Measurements from ENCODE around the gene PKMYT1.

The PKMYT1 gene

GRCh38 chr16:3012246-3012645, 32.0 kb upstream of the PKMYT1 start:
- no peaks in the 10 kb centered on the region for H3K36me3 Mint-ChIP-seq
- H3K27ac Mint-ChIP-seq, result no peak overlapping the region
- H3K9me3 Mint-ChIP-seq, result no peaks in the 10 kb centered on the region
- ATAC-seq (ENCODE audit: low read depth), result no peak
- DNase-seq (ENCODE audit: low spot score in 2 of 2), result no peak
- peaks cover 14% of the 10 kb centered on the region for H3K4me1 Mint-ChIP-seq
- H3K4me3 Mint-ChIP-seq, result no peak overlapping the region
- peaks cover 10% of the 10 kb centered on the region for H3K27me3 Mint-ChIP-seq

- H3K36me3 Mint-ChIP-seq, result no peaks in the 10 kb centered on the region
- H3K9me3 Mint-ChIP-seq, result no peaks in the 10 kb centered on the region
- no peak for ATAC-seq (ENCODE audit: low read depth)
- H3K4me1 Mint-ChIP-seq, result peaks cover 19% of the 10 kb centered on the region
- no peak for DNase-seq (ENCODE audit: low spot score in 2 of 2)
- H3K4me3 Mint-ChIP-seq, result no peak overlapping the region
- no peak overlapping the region for H3K27ac Mint-ChIP-seq
- H3K27me3 Mint-ChIP-seq, result peaks cover 14% of the 10 kb centered on the region
Observed at GRCh38 chr16:3010510-3010909, 30.3 kb upstream of the PKMYT1 start.

- Mint-ChIP-seq H3K27me3 (peaks cover 17% of the 10 kb centered on the region), H3K36me3 (no peaks in the 10 kb centered on the region), H3K27ac (no peak overlapping the region), H3K4me1 (peaks cover 21% of the 10 kb centered on the region), H3K4me3 (no peak overlapping the region), H3K9me3 (no peaks in the 10 kb centered on the region)
- DNase-seq (ENCODE audit: low spot score in 2 of 2) (no peak), ATAC-seq (ENCODE audit: low read depth) (no peak)
Observed at GRCh38 chr16:3009568-3010390, 29.5 kb upstream of the PKMYT1 start.

GRCh38 chr16:3008690-3009037, 28.4 kb upstream of the PKMYT1 start:
- Mint-ChIP-seq H3K27me3 (peaks cover 15% of the 10 kb centered on the region), H3K27ac (no peak overlapping the region), H3K36me3 (no peaks in the 10 kb centered on the region), H3K4me3 (no peak overlapping the region), H3K9me3 (no peaks in the 10 kb centered on the region), H3K4me1 (peaks cover 23% of the 10 kb centered on the region)
- DNase-seq (ENCODE audit: low spot score in 2 of 2) (no peak), ATAC-seq (ENCODE audit: low read depth) (no peak)

- Mint-ChIP-seq H3K4me1 (peaks cover 23% of the 10 kb centered on the region), H3K27me3 (peaks cover 15% of the 10 kb centered on the region), H3K4me3 (peak overlapping the region; percentile 36), H3K9me3 (no peaks in the 10 kb centered on the region), H3K36me3 (no peaks in the 10 kb centered on the region), H3K27ac (no peak overlapping the region)
- no peak for DNase-seq (ENCODE audit: low spot score in 2 of 2)
- no peak for ATAC-seq (ENCODE audit: low read depth)
Observed at GRCh38 chr16:3007957-3008689, 27.9 kb upstream of the PKMYT1 start.

- Mint-ChIP-seq H3K4me1 (peaks cover 20% of the 10 kb centered on the region), H3K36me3 (no peaks in the 10 kb centered on the region), H3K4me3 (no peak overlapping the region), H3K27me3 (peaks cover 11% of the 10 kb centered on the region), H3K27ac (no peak overlapping the region), H3K9me3 (no peaks in the 10 kb centered on the region)
- no peak for ATAC-seq (ENCODE audit: low read depth)
- DNase-seq (ENCODE audit: low spot score in 2 of 2), result no peak
Observed at GRCh38 chr16:3007059-3007956, 27.1 kb upstream of the PKMYT1 start.

GRCh38 chr16:3004781-3005284, 24.6 kb upstream of the PKMYT1 start:
- DNase-seq (ENCODE audit: low spot score in 2 of 2), result no peak
- Mint-ChIP-seq H3K4me1 (peaks cover 19% of the 10 kb centered on the region), H3K9me3 (no peaks in the 10 kb centered on the region), H3K4me3 (peak overlapping the region; percentile 77), H3K27ac (no peak overlapping the region), H3K36me3 (no peaks in the 10 kb centered on the region), H3K27me3 (peaks cover 20% of the 10 kb centered on the region)
- ATAC-seq (ENCODE audit: low read depth), result no peak

- no peaks in the 10 kb centered on the region for H3K9me3 Mint-ChIP-seq
- H3K4me3 Mint-ChIP-seq, result no peak overlapping the region
- ATAC-seq (ENCODE audit: low read depth), result no peak
Observed at GRCh38 chr16:3004319-3004718, 24.1 kb upstream of the PKMYT1 start.

GRCh38 chr16:3003582-3004270, 23.5 kb upstream of the PKMYT1 start:
- H3K36me3 Mint-ChIP-seq, result no peaks in the 10 kb centered on the region
- H3K9me3 Mint-ChIP-seq, result no peaks in the 10 kb centered on the region
- DNase-seq (ENCODE audit: low spot score in 2 of 2) (peak; percentile 86 to 91), ATAC-seq (ENCODE audit: low read depth) (peak; percentile 96)
- peak overlapping the region; percentile 62 for H3K4me3 Mint-ChIP-seq
- no peak overlapping the region for H3K27ac Mint-ChIP-seq
- H3K27me3 Mint-ChIP-seq, result peaks cover 21% of the 10 kb centered on the region
- H3K4me1 Mint-ChIP-seq, result peaks cover 19% of the 10 kb centered on the region

More at GRCh38 chr16:3004319-3004718, 24.1 kb upstream of the PKMYT1 start:
- H3K36me3 Mint-ChIP-seq, result no peaks in the 10 kb centered on the region
- no peak for DNase-seq (ENCODE audit: low spot score in 2 of 2)
- H3K27ac Mint-ChIP-seq, result no peak overlapping the region
- peaks cover 21% of the 10 kb centered on the region for H3K27me3 Mint-ChIP-seq
- peaks cover 19% of the 10 kb centered on the region for H3K4me1 Mint-ChIP-seq

- Mint-ChIP-seq H3K9me3 (no peaks in the 10 kb centered on the region), H3K4me1 (peaks cover 4% of the 10 kb centered on the region), H3K27me3 (peaks cover 17% of the 10 kb centered on the region), H3K4me3 (no peak overlapping the region), H3K36me3 (no peaks in the 10 kb centered on the region), H3K27ac (no peak overlapping the region)
- no peak for ATAC-seq (ENCODE audit: low read depth)
- no peak for DNase-seq (ENCODE audit: low spot score in 2 of 2)
Observed at GRCh38 chr16:3001316-3001715, 21.1 kb upstream of the PKMYT1 start.

GRCh38 chr16:3000540-3000939, 20.3 kb upstream of the PKMYT1 start:
- ATAC-seq (ENCODE audit: low read depth) (no peak), DNase-seq (ENCODE audit: low spot score in 2 of 2) (no peak)
- Mint-ChIP-seq H3K4me1 (peaks cover 4% of the 10 kb centered on the region), H3K36me3 (no peaks in the 10 kb centered on the region), H3K27ac (no peak overlapping the region), H3K27me3 (peaks cover 14% of the 10 kb centered on the region), H3K4me3 (no peak overlapping the region), H3K9me3 (no peaks in the 10 kb centered on the region)

GRCh38 chr16:2999929-3000328, 19.7 kb upstream of the PKMYT1 start:
- Mint-ChIP-seq H3K36me3 (no peaks in the 10 kb centered on the region), H3K27ac (no peak overlapping the region), H3K4me1 (peaks cover 3% of the 10 kb centered on the region), H3K27me3 (peaks cover 14% of the 10 kb centered on the region), H3K9me3 (no peaks in the 10 kb centered on the region), H3K4me3 (no peak overlapping the region)
- ATAC-seq (ENCODE audit: low read depth), result no peak
- DNase-seq (ENCODE audit: low spot score in 2 of 2), result no peak

- Mint-ChIP-seq H3K4me1 (no peaks in the 10 kb centered on the region), H3K4me3 (no peak overlapping the region), H3K27me3 (peaks cover 10% of the 10 kb centered on the region), H3K9me3 (no peaks in the 10 kb centered on the region), H3K36me3 (no peaks in the 10 kb centered on the region), H3K27ac (no peak overlapping the region)
- DNase-seq (ENCODE audit: low spot score in 2 of 2) (no peak), ATAC-seq (ENCODE audit: low read depth) (no peak)
Observed at GRCh38 chr16:2996298-2996697, 16.1 kb upstream of the PKMYT1 start.
